ENCODE results near the gene GNAZ. TPM values are rescaled to one million over a fixed set of nuclear protein-coding genes. Genes with fewer than 3 reads are reported as not detected.

GNAZ gene
- total and polyA plus RNA-seq, 2 of the 8 experiments (the other 6 are each of a cell fraction or from before 2014, with no cell fraction given) = 6.6 to 9.6 TPM

- TF ChIP-seq USF2 (IDR thresholded peaks at IDR 0.05; ENCODE audit: low read length) (no peak), GABPA (IDR thresholded peaks at IDR 0.05; ENCODE audit: borderline replicate concordance, insufficient read depth, low read length) (no peak), RFX5 (IDR thresholded peaks at IDR 0.05; ENCODE audit: borderline replicate concordance, low read depth, low read length) (no peak), CTCF (IDR thresholded peaks at IDR 0.05; ENCODE audit: control extremely low read depth in 1 of 3, insufficient read depth in 1 of 3, low read depth in 1 of 3, low read length in 3 of 3) (no peak), CBX8 (IDR thresholded peaks at IDR 0.05; ENCODE audit: borderline replicate concordance, low read depth, low read length) (no peak), EP300 (IDR thresholded peaks at IDR 0.05; ENCODE audit: borderline replicate concordance in 1 of 2, low read depth in 2 of 2, low read length in 2 of 2) (no peak)
These were observed 13.1 kb downstream of the GNAZ start (continued) for GRCh38 chr22:23083315-23084021.
